VCaP (cell line): ENCODE results near the gene NCAPD2.

Source experiments
- H3K27ac ChIP-seq: fragments of 450-650 bp; 2 replicates; pipeline ENCODE4 v1.5.1; 2017
- TF ChIP-seq, protein P1 (sequence below): fragments of 450-650 bp; conservative IDR thresholded peaks from 2 replicates; pipeline ENCODE4 v1.5.1; 2017; ENCODE audit warnings: mild to moderate bottlenecking, moderate library complexity

The NCAPD2 gene

DNA sequence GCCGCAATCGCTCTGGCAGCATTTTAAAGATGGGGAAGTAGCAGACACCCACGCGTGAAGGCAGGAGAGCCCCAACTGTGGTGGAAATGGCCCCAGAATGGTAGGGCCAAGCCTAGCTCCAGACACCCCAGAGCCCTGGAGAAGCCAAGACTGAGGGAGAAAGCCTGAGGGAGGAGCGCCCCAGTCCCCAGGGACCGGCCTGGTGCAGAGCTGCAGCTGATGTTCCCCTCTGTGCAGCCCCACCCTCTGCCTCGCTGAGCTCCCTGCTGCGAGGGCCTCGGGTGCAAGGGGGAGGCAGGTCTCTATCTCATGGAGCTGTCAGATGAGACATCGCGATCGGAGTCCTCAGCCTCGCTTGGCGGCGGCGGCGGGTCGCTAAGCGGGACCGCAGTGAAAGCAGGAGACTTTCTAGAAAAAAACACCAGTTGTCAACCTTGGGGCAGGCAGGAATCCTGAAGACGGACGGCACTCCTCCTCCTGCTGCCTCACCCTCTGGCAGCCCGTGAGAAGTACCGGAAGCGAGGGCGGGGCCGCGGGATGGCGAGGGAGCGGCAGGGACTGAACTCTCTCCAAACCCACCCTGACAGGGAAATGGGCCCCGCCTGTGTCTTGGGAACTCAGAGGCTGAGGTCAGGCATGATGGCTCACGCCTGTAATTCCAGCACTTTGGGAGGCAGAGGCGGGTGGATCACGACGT lies 46.4 kb downstream of the NCAPD2 start:
- TF ChIP-seq, protein P1, sequence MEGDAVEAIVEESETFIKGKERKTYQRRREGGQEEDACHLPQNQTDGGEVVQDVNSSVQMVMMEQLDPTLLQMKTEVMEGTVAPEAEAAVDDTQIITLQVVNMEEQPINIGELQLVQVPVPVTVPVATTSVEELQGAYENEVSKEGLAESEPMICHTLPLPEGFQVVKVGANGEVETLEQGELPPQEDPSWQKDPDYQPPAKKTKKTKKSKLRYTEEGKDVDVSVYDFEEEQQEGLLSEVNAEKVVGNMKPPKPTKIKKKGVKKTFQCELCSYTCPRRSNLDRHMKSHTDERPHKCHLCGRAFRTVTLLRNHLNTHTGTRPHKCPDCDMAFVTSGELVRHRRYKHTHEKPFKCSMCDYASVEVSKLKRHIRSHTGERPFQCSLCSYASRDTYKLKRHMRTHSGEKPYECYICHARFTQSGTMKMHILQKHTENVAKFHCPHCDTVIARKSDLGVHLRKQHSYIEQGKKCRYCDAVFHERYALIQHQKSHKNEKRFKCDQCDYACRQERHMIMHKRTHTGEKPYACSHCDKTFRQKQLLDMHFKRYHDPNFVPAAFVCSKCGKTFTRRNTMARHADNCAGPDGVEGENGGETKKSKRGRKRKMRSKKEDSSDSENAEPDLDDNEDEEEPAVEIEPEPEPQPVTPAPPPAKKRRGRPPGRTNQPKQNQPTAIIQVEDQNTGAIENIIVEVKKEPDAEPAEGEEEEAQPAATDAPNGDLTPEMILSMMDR: no peak
- peak overlapping the region; percentile 22 for H3K27ac ChIP-seq

DNA sequence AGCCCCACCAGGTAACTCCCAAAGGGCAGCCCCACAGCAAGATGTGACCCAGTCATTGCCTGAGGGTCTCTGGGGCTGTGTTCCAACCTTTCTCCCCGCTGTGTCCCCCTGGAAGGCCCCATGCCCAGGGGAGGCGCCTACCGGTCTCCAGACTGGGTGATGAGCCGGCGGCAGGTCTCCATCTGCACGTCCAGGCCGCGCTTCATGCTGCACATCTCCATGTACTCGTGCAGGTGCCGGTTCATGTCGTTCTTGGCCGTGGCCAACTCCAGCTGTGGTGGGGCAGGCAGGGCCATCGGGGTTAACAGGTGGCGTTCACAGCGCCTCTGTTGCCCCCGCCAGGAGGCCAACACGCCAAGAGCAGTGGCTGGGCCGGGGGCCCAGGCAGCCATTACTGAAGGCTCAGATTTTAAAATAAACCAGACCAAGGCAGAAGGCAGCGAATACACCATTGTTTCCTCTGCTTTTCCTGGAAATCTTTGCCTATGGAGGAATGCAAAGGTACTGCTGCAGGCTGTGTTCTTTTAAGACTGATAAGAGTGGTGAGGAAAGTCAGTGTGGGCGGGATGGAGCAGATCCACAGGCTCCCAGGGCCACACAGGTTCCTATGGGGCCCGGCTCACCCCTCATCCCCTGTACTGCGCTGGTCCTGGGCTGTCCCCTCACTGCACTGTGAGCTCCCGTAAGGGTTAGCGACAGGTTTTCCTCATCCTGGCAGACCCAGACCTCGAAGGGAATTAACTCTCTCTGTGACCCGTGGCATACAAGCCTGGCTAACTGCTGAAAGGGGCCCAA lies 47.7 kb downstream of the NCAPD2 start:
- H3K27ac ChIP-seq: no peak overlapping the region
- TF ChIP-seq, protein P1: no peak

GRCh38 chr12:6542209-6543009 lies 48.5 kb downstream of the NCAPD2 start:
- TF ChIP-seq, protein P1: no peak
- no peak overlapping the region for H3K27ac ChIP-seq

DNA sequence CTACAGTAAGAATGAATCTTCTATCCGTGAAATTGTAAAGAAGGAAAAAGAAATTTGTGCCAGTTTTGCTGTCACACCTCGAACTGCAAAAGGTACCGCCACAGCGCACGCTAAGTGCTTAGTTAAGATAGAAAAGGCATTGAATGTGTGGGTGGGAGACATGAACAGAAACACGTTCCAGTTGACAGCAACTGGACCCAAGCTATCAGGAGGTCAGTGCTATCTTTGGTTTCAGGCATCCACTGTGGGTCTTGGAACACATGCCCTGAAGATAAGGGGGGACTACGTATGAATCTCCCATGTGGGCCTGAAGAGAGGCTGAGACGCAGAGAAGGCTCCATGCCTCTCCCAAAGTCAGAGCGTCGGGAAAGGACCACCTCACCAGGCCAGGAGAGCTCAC lies 52.1 kb downstream of the NCAPD2 start:
- TF ChIP-seq, protein P1: no peak
- no peak overlapping the region for H3K27ac ChIP-seq

DNA sequence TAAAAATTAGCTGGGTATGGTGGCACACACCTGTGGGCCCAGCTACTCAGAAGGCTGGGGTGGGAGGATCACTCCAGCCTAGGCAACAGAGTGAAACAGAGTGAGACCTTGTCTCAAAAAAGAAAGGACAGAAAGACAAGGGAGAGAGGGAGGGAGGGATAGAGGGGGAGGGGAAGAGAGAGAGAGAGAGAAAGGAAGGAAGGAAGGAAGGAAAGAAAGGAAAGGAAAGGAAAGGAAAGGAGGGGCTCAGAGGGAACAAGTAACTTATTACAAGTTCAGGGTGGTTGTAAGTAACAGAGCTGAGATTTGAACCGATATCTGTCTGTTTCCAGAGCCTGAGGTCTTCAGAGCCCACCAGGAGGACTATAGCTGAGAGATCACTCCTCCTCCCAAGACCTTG lies 53.7 kb downstream of the NCAPD2 start:
- H3K27ac ChIP-seq: no peak overlapping the region
- TF ChIP-seq, protein P1: no peak

DNA sequence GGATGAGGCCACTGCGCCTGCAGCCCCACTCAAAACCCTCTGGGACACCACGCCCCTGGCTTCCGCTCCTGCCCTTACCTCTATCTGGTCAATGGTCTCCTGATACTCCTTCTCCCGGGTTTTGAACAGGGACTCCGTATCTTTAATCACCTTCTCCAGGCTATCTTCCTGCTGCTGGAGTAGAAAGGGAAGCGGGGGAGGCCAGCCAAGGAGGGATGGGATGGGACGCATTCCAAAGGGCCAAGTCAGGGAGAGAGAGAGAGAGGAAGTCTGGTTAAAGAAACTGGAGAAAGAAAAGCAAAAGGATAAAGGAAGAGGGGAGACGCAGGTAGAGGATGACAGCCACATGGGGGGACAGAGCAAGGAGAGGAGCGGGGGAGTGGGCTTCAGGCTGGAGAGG lies 54.1 kb downstream of the NCAPD2 start:
- TF ChIP-seq, protein P1: no peak
- H3K27ac ChIP-seq: no peak overlapping the region

GRCh38 chr12:6548556-6548955 lies 54.7 kb downstream of the NCAPD2 start:
- TF ChIP-seq, protein P1: no peak
- H3K27ac ChIP-seq: no peak overlapping the region
